ENCODE measurements around the gene AP1B1. TPM values are rescaled to one million over a fixed set of nuclear protein-coding genes. Genes with fewer than 3 reads are reported as not detected.
"Not testable (repeated sequence)": the region's sequence is repeated elsewhere in the genome, so short reads cannot be mapped to it uniquely, and the experiment has no call there.

AP1B1 gene
- 10 to 100 TPM; 70.2 to 71.4 TPM for total RNA-seq

DNA sequence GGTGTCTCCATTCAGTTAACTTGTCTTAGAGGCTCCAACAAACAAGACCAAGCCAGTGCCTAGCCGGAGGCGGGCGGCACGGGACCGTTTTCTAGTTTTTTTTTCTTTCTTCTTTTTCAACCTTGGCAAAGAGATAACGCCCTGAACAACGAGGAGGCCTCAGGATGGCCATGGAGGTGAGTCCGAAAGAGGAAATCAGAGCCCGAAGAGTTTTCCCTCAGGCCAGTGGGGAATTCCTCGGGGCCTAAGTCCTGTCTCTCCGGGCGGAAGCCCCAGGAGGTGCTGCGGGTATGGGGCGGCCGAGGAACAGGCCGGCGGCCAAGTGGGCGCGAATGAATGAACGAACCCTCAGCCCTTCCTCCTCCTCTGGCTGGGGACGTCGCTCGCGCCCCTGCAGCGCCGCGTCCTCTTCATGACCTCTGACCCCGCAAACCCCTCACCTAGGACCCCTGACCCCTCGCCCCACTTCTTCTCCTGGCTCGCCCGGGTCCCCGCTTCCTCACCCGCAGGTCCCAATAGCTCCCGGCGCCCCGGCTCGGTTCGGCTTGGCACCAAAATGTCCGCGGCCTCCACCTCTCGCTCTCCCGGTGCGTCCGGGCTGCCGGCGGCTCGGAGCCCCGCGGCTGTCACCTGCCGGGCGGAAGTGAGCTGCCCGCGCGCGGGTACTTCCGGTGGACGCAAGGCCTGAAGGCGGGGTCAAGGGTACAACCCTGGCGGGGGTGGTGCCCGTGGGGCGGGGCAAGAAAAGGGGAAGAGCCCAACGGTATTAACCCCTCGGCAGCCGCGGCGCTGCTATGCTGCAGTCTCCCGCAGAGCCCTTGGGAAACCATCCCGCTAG lies at the start of gene AP1B1:
Gene AP1B1 (minus strand): TSS at position 650 of the 838 bp plus-strand sequence. CDS start 21,327 bp downstream, outside the sequence.
- ChIA-PET CTCF (interaction anchor here (0.5 to 0.7 kb wide), 5 partner anchors 166 to 1423 kb away, joined by 3 to 4 read pairs (median 3); no protein-coding TSS in a partner anchor), POLR2A (interaction anchor here (0.6 to 1.5 kb wide), 8 partner anchors 10 to 218 kb away, joined by 3 to 7 read pairs (median 4); partner anchors contain the start of gene THOC5)
- Mint-ChIP-seq H3K27me3 (no peaks in the 10 kb centered on the region), H3K4me1 (peaks cover 35% of the 10 kb centered on the region), H3K4me3 (peak within 1 kb of the TSS; percentile 91), H3K9me3 (no peaks in the 10 kb centered on the region), H3K36me3 (ENCODE audit: low read depth) (peaks cover 6% of the 10 kb centered on the region), H3K27ac (peak within 1 kb of the TSS; percentile 85)
- DNase-seq = peak; percentile 96

DNA sequence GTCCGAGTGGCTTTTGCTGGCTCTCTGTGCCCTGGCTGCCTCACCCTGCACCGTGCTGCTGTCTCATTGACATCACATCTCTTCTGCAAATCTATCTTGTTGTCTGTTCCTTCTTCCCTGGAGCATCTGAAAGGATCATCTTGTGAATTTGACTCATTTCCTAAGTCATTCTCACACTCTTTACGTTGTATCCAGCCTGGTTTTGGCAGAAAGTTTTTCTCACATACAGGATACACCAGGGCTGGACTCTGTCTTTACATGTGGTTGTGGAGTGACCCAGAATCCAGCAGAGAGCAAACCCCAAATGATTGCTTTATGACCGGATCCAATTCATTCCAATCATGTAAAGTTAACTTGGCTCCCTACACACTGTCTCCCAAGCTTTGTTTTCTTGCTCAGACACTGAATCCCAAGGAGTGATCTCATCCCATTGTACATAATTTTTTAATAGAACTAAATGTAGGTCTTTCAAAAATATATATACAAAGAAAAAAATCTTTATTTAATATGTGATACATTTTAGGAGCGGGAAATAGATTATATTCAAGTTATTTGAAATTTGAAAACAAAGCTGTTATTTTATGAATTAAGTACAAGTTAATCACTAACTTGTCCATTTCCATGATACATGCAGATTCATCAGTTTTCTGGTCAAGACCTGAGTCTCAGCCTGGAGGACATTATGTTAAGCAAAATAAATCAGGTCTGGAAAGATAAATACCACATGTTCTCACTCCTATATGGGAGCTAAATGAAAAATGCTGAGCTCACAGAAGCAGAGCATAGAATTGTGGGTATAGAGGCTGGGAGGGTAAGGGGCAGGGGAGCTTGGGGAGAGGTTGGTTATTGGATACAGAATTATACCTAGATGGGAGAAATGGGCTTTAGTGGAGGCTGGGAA lies 47.1 kb upstream of the AP1B1 start:
- H3K27me3 Mint-ChIP-seq = peaks cover 42% of the 10 kb centered on the region
- POLR2A ChIA-PET = no interaction called here
- no peak for DNase-seq
- no peaks in the 10 kb centered on the region for H3K36me3 Mint-ChIP-seq (ENCODE audit: low read depth)
- H3K27ac Mint-ChIP-seq = no peak overlapping the region
- CTCF ChIA-PET = interaction anchor here (0.6 kb wide), 1 partner anchor 232 kb away, joined by 3 read pairs; no protein-coding TSS in a partner anchor
- no peaks in the 10 kb centered on the region for H3K4me1 Mint-ChIP-seq
- H3K4me3 Mint-ChIP-seq = no peak overlapping the region
- no peaks in the 10 kb centered on the region for H3K9me3 Mint-ChIP-seq

DNA sequence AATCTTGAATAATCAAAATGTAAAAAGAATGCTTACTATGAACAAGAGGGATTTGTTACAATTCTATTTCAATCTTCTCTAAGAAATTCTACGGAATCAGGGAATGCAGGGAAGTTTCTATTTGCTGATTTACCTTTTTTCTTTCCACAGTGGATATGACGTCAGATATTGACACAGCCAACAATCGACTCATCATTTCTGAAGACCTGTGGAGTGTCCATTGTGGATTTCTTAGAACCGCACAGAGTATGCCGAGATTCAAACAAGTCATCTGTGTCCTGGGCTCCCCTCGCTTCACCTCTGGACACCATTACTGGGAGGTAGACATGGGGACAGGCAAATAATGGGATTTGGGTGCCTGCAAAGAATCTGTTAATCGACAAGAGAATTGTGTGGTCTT lies 45.9 kb upstream of the AP1B1 start:
- ChIA-PET CTCF (no interaction called here), POLR2A (no interaction called here)

DNA sequence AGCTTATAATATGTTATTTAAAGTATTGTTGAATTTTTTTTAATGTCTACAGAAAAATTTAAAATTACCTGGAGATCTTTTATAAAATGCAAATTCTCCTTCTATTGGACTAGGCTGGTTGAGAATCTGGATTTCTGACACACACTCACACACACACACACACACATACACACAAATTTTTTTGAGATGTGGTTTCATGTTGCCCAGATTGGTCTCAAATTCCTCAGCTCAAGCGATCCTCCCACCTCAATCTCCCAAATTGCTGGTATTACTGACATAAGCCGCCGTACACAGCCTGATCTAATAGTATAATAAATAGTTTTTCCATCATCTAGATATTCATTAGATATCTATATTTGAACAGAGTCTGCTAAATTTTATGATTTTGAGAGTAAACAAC lies 45.5 kb upstream of the AP1B1 start:
- Mint-ChIP-seq H3K4me1 (no peaks in the 10 kb centered on the region), H3K9me3 (no peaks in the 10 kb centered on the region), H3K27me3 (peaks cover 50% of the 10 kb centered on the region), H3K4me3 (no peak overlapping the region), H3K36me3 (ENCODE audit: low read depth) (no peaks in the 10 kb centered on the region), H3K27ac (no peak overlapping the region)
- DNase-seq = no peak
- ChIA-PET CTCF (interaction anchor here (0.6 kb wide), 1 partner anchor 101 kb away, joined by 4 read pairs; no protein-coding TSS in a partner anchor), POLR2A (no interaction called here)

More for the DNA sequence above, 45.9 kb upstream of the AP1B1 start:
- H3K4me3 Mint-ChIP-seq = no peak overlapping the region
- no peak for DNase-seq
- H3K27ac Mint-ChIP-seq = no peak overlapping the region
- no peaks in the 10 kb centered on the region for H3K36me3 Mint-ChIP-seq (ENCODE audit: low read depth)
- no peaks in the 10 kb centered on the region for H3K4me1 Mint-ChIP-seq
- H3K27me3 Mint-ChIP-seq = peaks cover 46% of the 10 kb centered on the region
- no peaks in the 10 kb centered on the region for H3K9me3 Mint-ChIP-seq

DNA sequence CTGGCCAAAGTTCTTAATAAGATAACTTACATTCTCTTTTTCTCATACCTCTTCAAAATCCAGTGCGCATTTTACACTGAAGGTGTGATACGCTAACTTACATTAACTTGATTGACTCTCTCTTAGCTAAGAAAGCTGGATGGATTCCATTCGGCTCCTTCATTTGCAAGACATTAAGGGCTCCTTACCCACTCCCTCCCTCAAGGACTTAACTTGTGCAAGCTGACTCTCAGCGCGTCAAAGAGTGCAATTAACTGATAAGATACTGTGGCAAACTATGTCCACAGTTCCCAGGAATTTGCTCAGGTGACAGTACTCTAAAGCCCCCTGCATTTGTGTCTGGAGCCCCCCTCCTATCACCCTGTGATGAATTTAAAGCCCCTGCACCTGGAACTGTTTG lies 43.6 kb upstream of the AP1B1 start:
- Mint-ChIP-seq H3K27ac (no peak overlapping the region), H3K4me3 (no peak overlapping the region), H3K4me1 (no peaks in the 10 kb centered on the region), H3K9me3 (no peaks in the 10 kb centered on the region), H3K27me3 (peaks cover 51% of the 10 kb centered on the region), H3K36me3 (ENCODE audit: low read depth) (no peaks in the 10 kb centered on the region)
- ChIA-PET POLR2A (no interaction called here), CTCF (no interaction called here)
- no peak for DNase-seq

DNA sequence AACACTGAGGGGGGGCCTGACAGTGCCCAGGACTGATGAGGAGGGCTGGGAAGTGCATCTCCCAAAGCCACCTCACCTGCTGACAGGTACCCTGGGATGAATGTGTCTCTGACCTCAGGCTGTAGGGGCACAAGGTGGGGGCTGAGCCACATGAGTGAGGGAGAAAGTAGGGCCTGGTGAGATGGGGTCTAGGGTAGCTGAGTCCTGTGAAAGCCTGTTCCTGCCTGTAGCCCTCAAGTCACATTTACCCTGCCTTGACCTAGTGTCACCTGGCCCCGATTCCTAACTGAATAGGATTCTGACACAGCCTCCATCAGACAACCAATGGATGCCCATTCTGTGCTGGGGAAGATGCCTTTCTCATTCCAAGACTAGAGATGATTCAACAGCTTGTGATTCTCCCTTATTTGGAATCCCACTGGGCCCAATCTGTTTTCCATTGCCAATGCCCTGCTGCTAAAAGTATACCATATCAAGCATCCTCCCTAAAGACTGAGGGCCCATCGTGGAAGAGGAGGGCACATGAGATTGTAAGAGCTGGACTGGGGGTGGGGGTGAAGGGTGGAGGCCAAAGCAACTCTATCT lies 38.9 kb upstream of the AP1B1 start:
- Mint-ChIP-seq H3K27ac (no peak overlapping the region), H3K4me3 (no peak overlapping the region), H3K27me3 (peaks cover 29% of the 10 kb centered on the region), H3K9me3 (no peaks in the 10 kb centered on the region), H3K36me3 (ENCODE audit: low read depth) (no peaks in the 10 kb centered on the region), H3K4me1 (no peaks in the 10 kb centered on the region)
- ChIA-PET CTCF (no interaction called here), POLR2A (no interaction called here)
- DNase-seq = no peak

DNA sequence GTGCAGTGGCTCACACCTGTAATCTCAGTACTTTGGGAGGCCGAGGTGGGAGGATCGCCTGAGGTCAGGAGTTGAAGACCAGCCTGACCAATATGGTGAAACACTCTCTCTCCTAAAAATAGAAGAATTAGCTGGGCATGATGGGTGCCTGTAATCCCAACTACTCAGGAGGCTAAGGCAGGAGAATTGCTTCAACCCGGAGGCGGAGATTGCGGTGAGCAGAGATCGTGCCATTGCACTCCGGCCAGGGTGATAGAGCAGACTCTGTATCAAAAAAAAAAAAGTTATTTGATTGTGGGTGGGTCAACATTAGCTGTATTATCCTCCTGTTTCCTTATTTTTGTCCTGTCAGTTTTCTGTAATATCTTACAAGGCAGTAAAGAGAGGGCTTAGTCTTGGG lies 38.1 kb upstream of the AP1B1 start:
- POLR2A ChIA-PET = no interaction called here
- Mint-ChIP-seq H3K27me3 (peaks cover 25% of the 10 kb centered on the region), H3K36me3 (ENCODE audit: low read depth) (no peaks in the 10 kb centered on the region), H3K9me3 (no peaks in the 10 kb centered on the region), H3K4me3 (no peak overlapping the region), H3K27ac (no peak overlapping the region), H3K4me1 (peaks cover 3% of the 10 kb centered on the region)
- no peak for DNase-seq
- CTCF ChIA-PET = no interaction called here

DNA sequence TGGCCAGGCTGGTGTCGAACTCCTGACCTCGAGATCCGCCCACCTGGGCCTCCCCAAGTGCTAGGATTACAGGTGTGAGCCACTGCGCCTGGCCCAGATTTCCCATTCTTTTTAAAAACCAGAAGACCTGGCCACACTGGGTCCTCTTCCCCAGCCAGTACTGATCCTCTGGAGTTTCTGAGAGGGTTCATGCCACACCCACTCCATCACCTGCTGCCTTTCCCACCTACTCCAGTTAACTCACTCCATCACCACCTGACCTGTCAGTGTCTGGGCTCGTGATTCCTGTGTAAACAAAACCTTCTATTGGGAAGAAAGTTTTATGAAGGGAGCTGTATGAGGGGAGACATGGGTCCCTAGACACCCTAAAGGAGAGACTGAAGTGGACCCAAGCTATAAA lies 30.3 kb upstream of the AP1B1 start:
- DNase-seq; POLR2A ChIA-PET; CTCF ChIA-PET; H3K4me3 Mint-ChIP-seq; H3K27me3 Mint-ChIP-seq; H3K9me3 Mint-ChIP-seq; H3K36me3 Mint-ChIP-seq (ENCODE audit: low read depth); H3K27ac Mint-ChIP-seq: not testable (repeated sequence)
- peaks cover 32% of the 10 kb centered on the region for H3K4me1 Mint-ChIP-seq

DNA sequence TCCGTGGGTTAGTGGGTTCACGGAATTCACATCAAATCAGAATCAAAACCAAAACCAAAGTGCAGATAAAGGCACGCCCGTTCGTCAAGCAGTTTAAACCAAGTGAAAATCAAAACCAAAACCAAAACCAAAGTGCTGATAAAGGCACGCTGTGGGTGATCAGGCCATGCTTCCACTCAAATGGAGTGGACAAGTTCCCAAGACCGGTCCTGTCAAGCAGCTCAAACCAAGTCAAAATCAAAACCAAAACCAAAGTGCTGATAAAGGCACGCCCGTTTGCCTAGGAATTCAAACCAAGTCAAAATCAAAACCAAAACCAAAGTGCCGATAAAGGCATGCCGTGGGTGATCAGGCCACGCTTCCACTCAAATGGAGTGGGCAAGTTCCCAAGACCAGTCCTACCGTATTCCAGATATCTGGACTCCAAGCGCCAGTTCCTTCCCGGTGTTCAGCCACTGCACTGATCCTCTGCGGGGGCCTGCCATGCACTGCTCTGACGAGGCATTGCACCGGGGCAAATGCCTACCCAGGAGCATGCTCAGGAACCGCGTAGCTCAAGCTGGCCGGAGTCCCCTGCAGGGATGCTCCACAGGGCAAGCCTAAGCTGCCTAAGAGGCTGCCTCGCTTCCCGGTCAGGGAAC lies 26.7 kb upstream of the AP1B1 start:
- CTCF ChIA-PET; H3K27me3 Mint-ChIP-seq; H3K9me3 Mint-ChIP-seq; H3K36me3 Mint-ChIP-seq (ENCODE audit: low read depth): not testable (repeated sequence)
- POLR2A ChIA-PET = interaction anchor here (1.1 kb wide), 2 partner anchors 9 to 144 kb away, joined by 4 to 5 read pairs; no protein-coding TSS in a partner anchor
- peak overlapping the region; percentile 97 for H3K27ac Mint-ChIP-seq
- peak overlapping the region; percentile 85 for H3K4me3 Mint-ChIP-seq
- H3K4me1 Mint-ChIP-seq = peaks cover 43% of the 10 kb centered on the region
- DNase-seq = peak; percentile 74

DNA sequence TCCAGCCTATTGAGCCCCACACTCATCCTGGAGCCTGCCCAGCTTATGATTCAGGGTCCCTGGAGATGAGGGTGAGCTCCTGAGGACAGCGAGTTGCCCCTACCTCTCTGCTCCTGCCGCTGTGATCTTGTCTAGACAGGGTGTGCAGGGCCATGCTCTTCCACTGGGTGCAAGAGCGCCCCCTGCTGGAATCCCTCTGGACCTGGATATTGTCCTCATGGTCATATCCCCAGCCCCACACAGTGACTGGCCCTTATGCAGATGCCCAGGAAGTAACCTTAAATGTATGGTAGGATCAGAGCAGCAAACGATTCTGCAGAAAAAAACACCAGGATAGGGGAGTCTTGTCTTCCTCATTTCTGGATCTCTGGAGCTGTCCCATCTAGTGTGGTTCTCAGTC lies 24.4 kb upstream of the AP1B1 start:
- H3K36me3 Mint-ChIP-seq (ENCODE audit: low read depth); POLR2A ChIA-PET; CTCF ChIA-PET; H3K9me3 Mint-ChIP-seq; H3K27me3 Mint-ChIP-seq; H3K4me3 Mint-ChIP-seq; H3K27ac Mint-ChIP-seq: not testable (repeated sequence)
- peak; percentile 40 for DNase-seq
- peaks cover 52% of the 10 kb centered on the region for H3K4me1 Mint-ChIP-seq

DNA sequence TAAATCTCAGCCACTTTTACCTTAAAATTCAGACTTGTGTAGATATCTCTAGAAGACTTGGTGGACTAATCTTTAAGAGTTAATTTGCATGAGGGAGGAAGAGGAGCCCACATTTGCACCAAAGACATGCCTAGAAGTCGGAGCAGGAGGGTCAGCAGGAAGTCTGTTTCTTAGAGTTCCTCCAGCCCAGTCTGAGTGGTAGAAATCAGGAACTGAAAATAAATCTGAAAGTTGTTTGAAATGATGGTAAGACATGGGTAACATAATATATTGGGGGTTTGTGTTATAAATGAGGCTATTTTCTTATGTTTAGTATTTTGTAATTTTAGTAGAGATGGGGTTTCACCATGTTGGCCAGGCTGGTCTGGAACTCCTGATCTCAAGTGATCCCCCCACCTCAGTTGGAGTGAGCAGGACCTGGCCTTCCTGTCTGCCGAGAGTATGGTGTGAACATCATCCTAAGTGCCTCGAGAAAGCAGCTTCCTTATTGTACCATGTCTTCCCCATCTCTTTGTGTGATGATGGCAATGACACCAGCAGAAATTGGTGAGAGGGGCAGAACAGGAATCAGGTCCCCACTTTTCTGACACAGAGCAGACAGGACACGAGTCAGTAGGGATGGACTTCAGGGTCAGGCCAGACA lies 23.3 kb upstream of the AP1B1 start:
- DNase-seq, H3K9me3 Mint-ChIP-seq: not testable (repeated sequence)

DNA sequence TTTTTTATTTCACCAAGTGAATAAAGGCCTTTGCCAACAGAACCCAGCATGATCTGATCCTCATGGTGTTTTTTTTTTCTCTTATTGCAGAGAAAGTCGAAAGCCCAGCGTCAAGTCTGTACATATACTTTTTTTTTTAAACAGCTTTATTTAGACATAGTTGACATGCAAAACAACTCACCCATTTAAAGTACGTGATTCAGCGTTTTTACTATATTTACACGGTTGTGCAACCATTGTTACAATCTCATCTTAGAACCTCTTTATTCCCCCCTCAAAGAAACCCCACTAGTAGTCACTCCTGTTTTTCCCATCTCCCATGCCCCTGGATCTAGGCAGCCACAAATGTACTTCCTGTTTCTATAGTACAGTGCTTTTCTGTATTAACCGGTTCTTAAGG lies 20.6 kb upstream of the AP1B1 start:
- H3K4me1 Mint-ChIP-seq = peaks cover 27% of the 10 kb centered on the region
- H3K27ac Mint-ChIP-seq = no peak overlapping the region
- no peaks in the 10 kb centered on the region for H3K36me3 Mint-ChIP-seq (ENCODE audit: low read depth)
- CTCF ChIA-PET = no interaction called here
- no peak for DNase-seq
- H3K4me3 Mint-ChIP-seq = no peak overlapping the region
- H3K27me3 Mint-ChIP-seq = peaks cover 7% of the 10 kb centered on the region
- POLR2A ChIA-PET = interaction anchor here (0.6 kb wide), 1 partner anchor 24 kb away, joined by 3 read pairs; no protein-coding TSS in a partner anchor
- no peaks in the 10 kb centered on the region for H3K9me3 Mint-ChIP-seq

More for the DNA sequence above, 23.3 kb upstream of the AP1B1 start:
- H3K27me3 Mint-ChIP-seq; H3K4me3 Mint-ChIP-seq; H3K36me3 Mint-ChIP-seq (ENCODE audit: low read depth); POLR2A ChIA-PET; H3K27ac Mint-ChIP-seq: not testable (repeated sequence)
- peaks cover 51% of the 10 kb centered on the region for H3K4me1 Mint-ChIP-seq
- CTCF ChIA-PET = interaction anchor here (0.6 kb wide), 1 partner anchor 10 kb away, joined by 3 read pairs; no protein-coding TSS in a partner anchor
